ENCODE results near the gene NECAB3. TPM values are rescaled to one million over a fixed set of nuclear protein-coding genes. Genes with fewer than 3 reads are reported as not detected.

Gene NECAB3
- total RNA-seq, 6 experiments from 2014 or later, result 13.2 to 21.9 (median 19.2) TPM

DNA sequence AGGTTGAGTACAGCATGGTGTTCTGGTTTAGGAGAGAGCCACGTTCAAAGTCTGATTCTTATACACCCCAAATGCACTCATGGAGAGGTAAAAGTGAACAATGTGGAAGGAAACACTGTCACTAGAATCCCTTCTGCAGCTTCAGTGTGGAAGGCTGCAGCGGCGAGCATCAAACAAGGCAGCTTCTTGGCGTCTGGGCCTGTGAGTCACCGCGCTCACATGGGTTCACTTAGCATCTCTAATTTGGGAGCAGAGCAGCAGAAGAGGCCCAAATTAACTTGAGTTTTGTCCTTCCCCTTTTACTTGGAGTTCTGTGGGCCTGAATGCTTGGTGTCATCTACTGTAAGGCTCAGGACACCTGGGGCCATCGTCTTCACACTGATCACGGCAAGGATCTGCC, 22.9 kb upstream of the NECAB3 start:
- no peak overlapping the region for H3K27ac ChIP-seq
- no peaks in the 10 kb centered on the region for H3K27me3 ChIP-seq
- no peaks in the 10 kb centered on the region for H3K36me3 ChIP-seq
- ATAC-seq, result no peak
- H3K4me1 ChIP-seq, result peaks cover 0 to 4% (median 0%) of the 10 kb centered on the region in 4 donors
- no peak for DNase-seq
- 72% methylated on average over 2 of the region's 8 CpGs for WGBS (ENCODE audit: insufficient coverage, low coverage, low lambda C conversion rate, missing lambda C conversion rate)
- no peak overlapping the region for H3K4me3 ChIP-seq
- TF ChIP-seq, protein P1, sequence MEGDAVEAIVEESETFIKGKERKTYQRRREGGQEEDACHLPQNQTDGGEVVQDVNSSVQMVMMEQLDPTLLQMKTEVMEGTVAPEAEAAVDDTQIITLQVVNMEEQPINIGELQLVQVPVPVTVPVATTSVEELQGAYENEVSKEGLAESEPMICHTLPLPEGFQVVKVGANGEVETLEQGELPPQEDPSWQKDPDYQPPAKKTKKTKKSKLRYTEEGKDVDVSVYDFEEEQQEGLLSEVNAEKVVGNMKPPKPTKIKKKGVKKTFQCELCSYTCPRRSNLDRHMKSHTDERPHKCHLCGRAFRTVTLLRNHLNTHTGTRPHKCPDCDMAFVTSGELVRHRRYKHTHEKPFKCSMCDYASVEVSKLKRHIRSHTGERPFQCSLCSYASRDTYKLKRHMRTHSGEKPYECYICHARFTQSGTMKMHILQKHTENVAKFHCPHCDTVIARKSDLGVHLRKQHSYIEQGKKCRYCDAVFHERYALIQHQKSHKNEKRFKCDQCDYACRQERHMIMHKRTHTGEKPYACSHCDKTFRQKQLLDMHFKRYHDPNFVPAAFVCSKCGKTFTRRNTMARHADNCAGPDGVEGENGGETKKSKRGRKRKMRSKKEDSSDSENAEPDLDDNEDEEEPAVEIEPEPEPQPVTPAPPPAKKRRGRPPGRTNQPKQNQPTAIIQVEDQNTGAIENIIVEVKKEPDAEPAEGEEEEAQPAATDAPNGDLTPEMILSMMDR (IDR thresholded peaks at IDR 0.05), result no peak
- TF ChIP-seq POLR2A (IDR thresholded peaks at IDR 0.05), result no peak
- H3K9me3 ChIP-seq, result no peaks in the 10 kb centered on the region
- intact Hi-C loops (cut with DNase I), result no loop called here

DNA sequence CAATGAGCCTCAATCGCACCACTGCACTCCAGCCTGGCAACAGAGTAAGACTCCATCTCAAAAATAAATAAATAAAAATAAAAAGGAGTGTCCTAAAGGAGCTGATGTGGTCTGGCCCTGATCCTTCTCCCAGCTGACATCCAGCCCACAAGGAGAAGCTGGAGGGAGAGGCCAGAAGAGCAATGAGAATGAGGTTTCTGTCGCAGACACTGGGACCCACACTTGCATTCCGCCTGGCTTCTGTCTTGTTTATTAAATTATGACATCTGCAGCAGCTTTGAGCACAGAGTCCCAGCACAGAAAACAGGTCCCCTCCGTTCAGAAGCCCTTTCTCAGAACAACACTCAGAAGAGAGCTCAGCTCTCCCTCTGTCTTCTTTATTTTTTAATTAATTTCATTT, 22.2 kb upstream of the NECAB3 start:
- DNase-seq, result no peak
- Histone ChIP-seq H3K27ac (no peak overlapping the region), H3K27me3 (no peaks in the 10 kb centered on the region), H3K36me3 (no peaks in the 10 kb centered on the region), H3K4me3 (no peak overlapping the region), H3K4me1 (no peaks in the 10 kb centered on the region), H3K9me3 (no peaks in the 10 kb centered on the region)
- TF ChIP-seq POLR2A (IDR thresholded peaks at IDR 0.05), result no peak
- TF ChIP-seq, protein P1 (IDR thresholded peaks at IDR 0.05), result no peak
- intact Hi-C loops (cut with DNase I), result no loop called here
- 100% methylated on average over 4 of the region's 4 CpGs for WGBS (ENCODE audit: insufficient coverage, low coverage, low lambda C conversion rate, missing lambda C conversion rate)
- ATAC-seq, result no peak

DNA sequence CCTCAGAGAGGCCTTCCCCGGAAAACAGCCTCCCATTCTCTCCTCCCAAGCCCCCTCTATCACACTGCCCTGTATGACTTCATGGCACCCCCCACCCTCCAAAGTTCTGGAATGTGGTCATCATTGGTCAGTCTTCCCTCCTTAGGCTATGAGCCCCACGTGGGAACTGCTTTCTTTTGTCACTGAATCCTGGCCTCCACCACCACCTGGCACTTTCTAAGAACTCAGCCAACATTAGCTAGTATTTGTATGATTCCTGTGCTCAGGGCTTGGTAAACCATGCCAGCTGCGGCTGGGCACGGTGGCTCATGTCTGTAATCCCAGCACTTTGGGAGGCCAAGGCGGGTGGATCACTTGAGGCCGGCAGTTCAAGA, 20.4 kb upstream of the NECAB3 start:
- Histone ChIP-seq H3K36me3 (no peaks in the 10 kb centered on the region), H3K4me3 (no peak overlapping the region), H3K9me3 (no peaks in the 10 kb centered on the region), H3K4me1 (no peaks in the 10 kb centered on the region), H3K27ac (no peak overlapping the region), H3K27me3 (no peaks in the 10 kb centered on the region)
- ATAC-seq (no peak), DNase-seq (no peak)
- WGBS (ENCODE audit: insufficient coverage, low coverage, low lambda C conversion rate, missing lambda C conversion rate), result 75% methylated on average over 4 of the region's 6 CpGs
- TF ChIP-seq POLR2A (IDR thresholded peaks at IDR 0.05), result no peak
- TF ChIP-seq, protein P1 (IDR thresholded peaks at IDR 0.05), result no peak
- intact Hi-C loops (cut with DNase I), result no loop called here

DNA sequence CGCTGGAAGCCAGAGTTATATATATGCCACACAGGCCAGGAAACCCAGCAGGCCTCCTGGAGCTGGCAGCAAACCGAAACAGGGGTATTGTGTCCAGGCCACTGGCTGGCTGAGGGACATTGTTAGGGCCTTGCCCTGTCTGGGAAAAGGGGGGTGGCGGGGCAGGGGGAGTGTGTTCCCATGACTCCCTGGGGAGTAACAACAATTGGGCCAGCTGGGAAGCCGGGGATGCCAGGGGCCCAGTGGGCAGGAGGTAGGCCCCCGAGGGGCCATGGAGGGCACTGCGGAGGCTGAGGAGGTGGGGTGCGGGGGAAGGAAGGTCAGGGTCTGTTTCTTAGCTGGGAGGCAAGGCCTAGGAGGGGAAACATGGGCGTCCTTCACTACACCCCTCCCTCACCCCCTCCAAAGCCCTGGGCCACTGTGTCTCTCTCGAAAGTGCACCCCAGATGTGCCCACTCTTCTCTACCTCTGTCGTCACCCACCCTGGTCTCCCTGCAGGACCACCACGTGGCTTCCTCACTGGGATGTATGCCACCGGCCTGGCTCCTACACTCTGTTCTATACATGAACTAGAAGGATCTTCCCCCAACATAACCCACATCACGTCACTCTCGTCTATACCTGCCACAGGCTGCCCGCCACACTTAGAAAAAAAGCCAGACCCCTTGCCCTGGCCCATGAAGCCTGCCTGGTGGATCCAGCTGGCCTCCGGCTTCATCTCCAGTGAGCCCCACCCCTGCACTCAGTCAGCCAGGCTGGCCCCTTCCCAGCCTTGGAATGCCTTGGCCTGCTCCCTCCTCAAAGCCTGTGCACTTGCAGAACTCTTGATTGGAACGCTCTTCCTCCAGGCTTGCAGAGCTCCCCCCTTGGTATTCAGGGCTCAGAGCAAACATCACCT, 19.8 kb upstream of the NECAB3 start:
- intact Hi-C loops (cut with DNase I), result no loop called here
- Histone ChIP-seq H3K4me3 (no peak overlapping the region), H3K36me3 (no peaks in the 10 kb centered on the region), H3K4me1 (no peaks in the 10 kb centered on the region), H3K27me3 (no peaks in the 10 kb centered on the region), H3K9me3 (no peaks in the 10 kb centered on the region), H3K27ac (no peak overlapping the region)
- TF ChIP-seq, protein P1 (IDR thresholded peaks at IDR 0.05), result no peak
- TF ChIP-seq POLR2A (IDR thresholded peaks at IDR 0.05), result no peak
- no peak for DNase-seq
- 90% methylated on average over 4 of the region's 17 CpGs for WGBS (ENCODE audit: insufficient coverage, low coverage, low lambda C conversion rate, missing lambda C conversion rate)
- ATAC-seq, result peak in 2 of 4 donors; percentile 14 to 27

All from right lobe of liver (tissue), 6 donors.